NT2/D1 (cell line): ENCODE data around the gene NISCH.

ENCODE experiments used
- DNase-seq: peaks from one replicate; pipeline ENCODE4 v3.0.0-alpha.2; 2011; ENCODE audit warnings: low read depth, low spot score
- H3K27me3 ChIP-seq: 2 replicates; pipeline ENCODE4 v1.6.0; 2011; ENCODE audit warnings: mild to moderate bottlenecking; ENCODE audit not compliant: insufficient read length, insufficient read depth
- H3K36me3 ChIP-seq: 2 replicates; pipeline ENCODE4 v1.6.1; 2011; ENCODE audit warnings: mild to moderate bottlenecking, low read length, mixed read lengths; ENCODE audit not compliant: insufficient read depth, insufficient read length
- H3K4me1 ChIP-seq: 2 replicates; pipeline ENCODE4 v1.5.1; 2011; ENCODE audit not compliant: insufficient read depth, insufficient read length
- H3K4me3 ChIP-seq: 2 replicates; pipeline ENCODE4 v1.5.1; 2011; ENCODE audit warnings: low read depth; ENCODE audit not compliant: insufficient read length
- H3K9ac ChIP-seq: 2 replicates; pipeline ENCODE4 v1.6.0; 2011; ENCODE audit warnings: low read depth; ENCODE audit not compliant: insufficient read length
- H3K9me3 ChIP-seq: 2 replicates; pipeline ENCODE4 v1.5.1; 2011; ENCODE audit warnings: mild to moderate bottlenecking, low read length; ENCODE audit not compliant: insufficient read depth
- SUZ12 ChIP-seq: IDR thresholded peaks from 2 replicates; pipeline ENCODE4 v1.6.1; 2011; ENCODE audit not compliant: insufficient read length, insufficient read depth; ENCODE audit errors: extremely low read depth
- YY1 ChIP-seq: IDR thresholded peaks from 2 replicates; pipeline ENCODE4 v1.6.1; 2011; ENCODE audit not compliant: insufficient read length, insufficient read depth
- ZNF274 ChIP-seq: IDR thresholded peaks from 2 replicates; pipeline ENCODE4 v1.6.1; 2011; ENCODE audit warnings: mild to moderate bottlenecking, low read depth, low read length

The NISCH gene

DNA sequence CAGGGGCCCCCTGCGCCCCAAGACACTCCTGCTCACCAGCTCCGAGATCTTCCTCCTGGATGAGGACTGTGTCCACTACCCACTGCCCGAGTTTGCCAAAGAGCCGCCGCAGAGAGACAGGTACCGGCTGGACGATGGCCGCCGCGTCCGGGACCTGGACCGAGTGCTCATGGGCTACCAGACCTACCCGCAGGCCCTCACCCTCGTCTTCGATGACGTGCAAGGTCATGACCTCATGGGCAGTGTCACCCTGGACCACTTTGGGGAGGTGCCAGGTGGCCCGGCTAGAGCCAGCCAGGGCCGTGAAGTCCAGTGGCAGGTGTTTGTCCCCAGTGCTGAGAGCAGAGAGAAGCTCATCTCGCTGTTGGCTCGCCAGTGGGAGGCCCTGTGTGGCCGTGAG is 36.7 kb downstream of the NISCH start:
- Histone ChIP-seq H3K27me3 (no peaks in the 10 kb centered on the region), H3K9ac (no peak overlapping the region), H3K4me1 (peaks cover 8% of the 10 kb centered on the region), H3K36me3 (peaks cover 68% of the 10 kb centered on the region), H3K9me3 (no peaks in the 10 kb centered on the region), H3K4me3 (no peak overlapping the region)
- TF ChIP-seq YY1 (no peak), SUZ12 (no peak), ZNF274 (no peak)
- DNase-seq: no peak

DNA sequence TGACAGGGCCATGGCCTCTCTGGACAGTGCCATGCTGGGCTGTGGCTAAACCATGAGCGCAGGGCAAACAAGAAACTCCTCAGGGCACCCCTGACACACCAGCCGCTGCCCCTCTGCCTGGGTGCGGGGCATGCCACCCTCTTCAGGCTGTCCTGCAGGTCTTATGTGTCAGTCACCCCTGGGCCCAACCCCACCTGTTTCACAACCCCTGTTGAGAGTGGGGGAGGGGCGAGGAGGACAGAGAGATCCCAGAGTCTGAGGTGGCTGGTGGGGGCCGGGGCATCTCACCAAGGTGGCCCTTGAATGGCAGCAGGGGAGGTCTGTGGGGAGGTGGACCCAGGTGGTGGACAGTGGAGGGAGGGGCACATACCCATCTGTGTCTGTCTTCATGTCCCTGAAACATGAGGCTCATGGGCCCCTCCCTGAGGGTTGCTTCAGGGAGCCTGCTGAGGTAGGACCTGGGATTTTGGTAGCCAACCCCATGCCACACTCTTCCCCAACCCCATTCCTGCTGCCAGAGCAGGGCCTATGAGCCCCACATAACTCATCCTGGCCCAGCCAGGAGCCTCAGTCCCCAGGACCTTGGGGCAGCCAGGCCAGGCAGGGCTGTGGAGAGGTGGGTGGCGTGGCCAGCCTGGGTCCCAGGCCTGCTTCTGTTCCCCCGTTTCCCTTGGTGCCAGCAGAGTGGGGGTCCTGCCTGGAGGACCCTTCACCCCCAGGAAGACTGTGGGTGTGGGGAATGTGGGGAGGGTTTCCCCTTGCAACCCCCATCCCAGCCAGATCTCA is 38.0 kb downstream of the NISCH start:
- Histone ChIP-seq H3K27me3 (no peaks in the 10 kb centered on the region), H3K36me3 (peaks cover 54% of the 10 kb centered on the region), H3K4me3 (no peak overlapping the region), H3K4me1 (peaks cover 8% of the 10 kb centered on the region), H3K9me3 (no peaks in the 10 kb centered on the region), H3K9ac (no peak overlapping the region)
- TF ChIP-seq SUZ12: no peak
- no peak for TF ChIP-seq YY1
- no peak for TF ChIP-seq ZNF274
- DNase-seq: no peak

DNA sequence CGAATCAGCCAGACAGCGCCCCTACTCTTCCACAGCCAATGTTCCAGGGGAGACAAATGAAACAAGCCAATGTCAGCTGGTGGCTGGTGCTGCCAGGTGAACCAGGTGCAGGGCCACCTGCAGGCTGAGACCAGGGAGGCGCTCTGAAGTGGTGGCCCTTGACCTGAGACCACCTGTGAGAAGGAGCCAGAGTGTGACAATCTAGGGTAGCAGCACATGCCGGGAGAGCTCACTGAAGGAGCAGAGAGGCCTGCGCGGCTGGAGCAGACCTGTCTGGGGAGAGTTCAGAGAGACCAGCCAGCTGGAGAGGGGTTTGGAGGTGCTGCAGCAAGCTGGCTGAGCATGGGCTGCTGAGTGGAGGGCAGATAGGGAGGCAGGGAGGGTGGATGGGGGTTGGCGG is 39.0 kb downstream of the NISCH start:
- DNase-seq: no peak
- TF ChIP-seq ZNF274 (no peak), SUZ12 (no peak), YY1 (no peak)
- Histone ChIP-seq H3K4me1 (peaks cover 8% of the 10 kb centered on the region), H3K27me3 (peaks cover 3% of the 10 kb centered on the region), H3K9me3 (no peaks in the 10 kb centered on the region), H3K36me3 (peaks cover 45% of the 10 kb centered on the region), H3K4me3 (no peak overlapping the region), H3K9ac (no peak overlapping the region)

DNA sequence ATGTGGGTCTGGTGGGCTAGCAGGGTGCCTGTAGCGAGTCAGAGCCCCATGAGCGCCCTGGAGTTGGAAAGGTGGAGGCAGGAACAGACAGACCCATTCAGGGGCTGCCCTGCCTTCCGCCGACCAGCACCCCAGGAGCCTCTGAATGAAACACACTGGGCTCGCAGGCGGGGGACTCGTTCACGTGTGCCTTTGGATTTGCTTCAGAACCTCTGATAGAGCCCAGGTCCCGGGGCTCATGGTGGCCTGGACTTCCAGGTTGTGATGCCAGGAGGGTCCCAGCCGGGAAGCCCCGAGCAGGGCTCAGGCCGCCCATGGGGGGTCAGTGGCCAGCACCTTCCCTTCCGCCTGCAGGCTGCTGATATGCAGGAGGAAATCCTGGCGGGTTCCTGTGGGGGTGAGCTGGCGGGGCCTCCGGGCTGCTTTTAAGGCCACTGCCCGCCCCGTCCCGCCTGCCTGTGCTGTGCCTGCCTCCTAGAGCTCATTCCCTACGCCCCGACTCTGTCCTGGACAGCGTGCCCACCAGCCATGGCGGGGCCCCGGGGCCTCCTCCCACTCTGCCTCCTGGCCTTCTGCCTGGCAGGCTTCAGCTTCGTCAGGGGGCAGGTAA is 39.6 kb downstream of the NISCH start, which contains the start of gene STAB1:
TSS of gene STAB1 (plus strand) at position 453 of the 610 bp plus-strand sequence. CDS start at position 529, 76 bp downstream.
- H3K27me3 ChIP-seq: peaks cover 3% of the 10 kb centered on the region
- no peak within 1 kb of the TSS for H3K9ac ChIP-seq
- peaks cover 8% of the 10 kb centered on the region for H3K4me1 ChIP-seq
- no peak within 1 kb of the TSS for H3K4me3 ChIP-seq
- no peak for TF ChIP-seq SUZ12
- H3K36me3 ChIP-seq: peaks cover 40% of the 10 kb centered on the region
- no peaks in the 10 kb centered on the region for H3K9me3 ChIP-seq
- no peak for DNase-seq

DNA sequence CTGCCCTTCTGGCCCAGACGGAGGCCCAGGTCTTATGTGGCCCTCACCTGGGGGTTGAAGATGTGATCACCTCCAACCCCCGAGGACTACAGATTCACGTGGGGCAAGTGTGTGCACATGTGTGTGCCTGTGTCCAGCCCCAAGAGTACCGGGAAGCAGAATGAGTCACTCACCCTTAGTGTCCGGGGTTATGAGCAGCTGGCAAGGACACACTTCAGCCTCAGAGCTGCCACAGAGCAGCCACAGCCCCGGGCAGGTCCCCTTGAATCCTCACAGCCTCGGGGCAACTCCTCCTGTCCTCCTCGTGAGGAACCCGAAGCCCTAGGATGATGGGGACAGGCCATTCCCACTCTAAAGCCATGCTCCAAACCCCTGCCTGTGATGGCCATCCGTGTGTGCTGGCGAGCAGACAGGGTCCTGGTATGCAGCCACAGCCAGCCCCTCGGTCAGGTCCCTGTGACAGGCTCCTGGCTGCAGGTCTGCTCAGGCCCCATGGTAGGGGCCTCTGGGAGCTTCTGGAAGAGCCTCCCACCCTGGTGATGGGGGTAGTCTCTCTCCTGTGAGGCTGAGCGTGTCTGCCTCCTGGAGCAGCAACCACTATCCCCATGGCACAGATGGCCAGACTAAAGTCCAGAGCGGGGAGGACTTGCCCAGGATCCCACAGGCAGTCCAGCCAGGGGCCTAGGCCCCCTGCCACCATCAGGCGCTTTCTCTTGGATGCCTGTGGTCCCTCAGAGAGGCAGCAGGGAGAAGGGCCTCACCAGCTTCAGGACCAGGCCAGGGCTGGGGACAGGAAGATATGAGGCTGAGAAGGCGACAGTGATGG is 40.6 kb downstream of the NISCH start:
- Histone ChIP-seq H3K4me3 (no peak overlapping the region), H3K4me1 (peaks cover 8% of the 10 kb centered on the region), H3K27me3 (peaks cover 3% of the 10 kb centered on the region), H3K36me3 (peaks cover 30% of the 10 kb centered on the region), H3K9me3 (no peaks in the 10 kb centered on the region), H3K9ac (no peak overlapping the region)
- DNase-seq: no peak
- TF ChIP-seq SUZ12: no peak
- no peak for TF ChIP-seq ZNF274
- no peak for TF ChIP-seq YY1

DNA sequence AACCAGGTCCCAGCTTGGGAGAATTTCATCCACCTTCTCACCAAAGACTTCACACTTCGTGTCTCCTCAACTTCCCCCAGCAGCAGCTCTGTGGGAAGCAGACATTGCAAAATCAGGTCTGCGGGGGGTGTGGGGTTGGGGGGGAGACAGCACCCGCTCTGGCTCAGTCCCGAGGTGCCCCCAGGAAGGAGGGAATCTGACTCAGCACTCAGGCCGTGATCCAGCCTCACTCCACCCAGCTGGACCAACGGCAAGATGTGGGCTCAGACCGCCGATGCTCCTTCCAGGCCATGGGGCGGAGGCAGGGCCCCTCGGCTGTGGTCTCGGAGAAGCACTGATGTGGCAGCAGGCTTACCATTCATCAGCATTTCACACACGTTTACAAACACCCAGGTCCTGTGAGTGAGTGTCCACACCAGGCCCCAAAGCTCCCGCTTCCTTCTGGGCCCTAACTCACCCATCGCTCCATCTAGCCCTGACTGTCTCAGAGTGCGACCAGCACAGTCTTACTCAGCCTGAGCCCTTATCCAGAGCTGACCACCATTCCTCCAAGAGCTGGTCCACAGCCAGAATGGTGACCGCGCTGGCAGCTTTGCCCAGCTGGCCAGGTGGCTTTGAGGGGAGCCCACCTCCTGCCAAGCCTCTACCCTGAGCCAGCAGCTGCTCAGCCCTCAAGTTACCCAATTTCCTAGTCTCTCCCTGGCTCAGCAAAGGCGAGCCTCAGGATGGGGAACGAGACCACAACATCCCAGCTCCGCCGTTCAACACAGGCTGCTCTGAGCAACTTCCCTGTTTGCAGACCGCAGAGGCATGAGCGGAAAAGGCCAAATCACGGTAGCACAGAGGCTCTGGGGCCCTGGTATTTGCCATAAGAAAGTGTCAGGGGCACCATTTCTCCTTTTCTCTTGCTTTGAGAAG is 43.0 kb downstream of the NISCH start:
- Histone ChIP-seq H3K4me1 (peaks cover 10% of the 10 kb centered on the region), H3K4me3 (no peak overlapping the region), H3K27me3 (peaks cover 3% of the 10 kb centered on the region), H3K36me3 (peaks cover 6% of the 10 kb centered on the region), H3K9ac (peak overlapping the region; percentile 8), H3K9me3 (no peaks in the 10 kb centered on the region)
- DNase-seq: no peak
- no peak for TF ChIP-seq YY1
- no peak for TF ChIP-seq SUZ12
- no peak for TF ChIP-seq ZNF274
